GM21786 (cell line): ENCODE measurements around the gene TMEM132C.

Experiments
- ATAC-seq: cut with Tn5 transposase; IDR thresholded peaks from one replicate; pipeline ENCODE4 v1.9.1; 2021; ENCODE audit not compliant: unreplicated experiment

Gene TMEM132C

DNA sequence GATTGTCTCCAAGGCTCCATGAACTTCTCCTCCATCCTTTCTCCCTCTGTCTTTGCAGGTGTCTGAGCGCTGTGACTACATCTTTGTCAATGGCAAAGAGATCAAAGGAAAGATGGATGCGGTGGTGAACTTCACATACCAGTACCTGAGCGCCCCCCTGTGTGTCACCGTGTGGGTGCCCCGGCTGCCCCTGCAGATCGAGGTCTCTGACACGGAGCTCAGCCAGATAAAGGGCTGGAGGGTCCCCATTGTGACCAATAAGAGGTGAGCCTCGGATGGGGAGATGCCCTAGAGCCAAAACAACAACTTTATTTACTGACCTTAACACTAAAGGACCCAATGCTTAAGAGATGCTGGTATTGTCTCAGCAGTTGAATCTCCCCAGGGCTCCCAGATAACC lies 426.8 kb downstream of the TMEM132C start:
- no peak for ATAC-seq

DNA sequence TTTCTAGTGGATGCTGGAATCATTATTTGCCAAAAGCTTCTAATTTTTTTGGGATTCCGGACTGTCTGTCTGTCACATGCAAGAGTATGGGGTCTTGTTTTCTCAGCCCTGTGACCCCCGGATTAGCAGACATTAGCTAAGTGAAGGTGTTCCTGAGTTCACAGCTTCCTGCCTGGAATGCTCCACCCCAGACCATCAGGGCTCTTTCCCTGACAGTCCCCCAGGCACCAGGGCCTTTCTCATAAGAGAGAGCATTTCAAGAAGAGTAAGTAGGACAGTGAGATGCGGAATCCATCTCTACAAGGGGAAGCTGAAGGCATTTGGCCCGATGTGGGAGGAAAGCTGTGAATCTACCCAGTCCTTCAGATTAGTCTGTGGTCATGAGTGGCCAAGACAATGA lies 427.5 kb downstream of the TMEM132C start:
- ATAC-seq = no peak

- ATAC-seq = no peak
These were observed 428.7 kb downstream of the TMEM132C start for GRCh38 chr12:128695697-128696096.

- ATAC-seq = no peak
These were observed 431.5 kb downstream of the TMEM132C start for GRCh38 chr12:128698301-128698972.

DNA sequence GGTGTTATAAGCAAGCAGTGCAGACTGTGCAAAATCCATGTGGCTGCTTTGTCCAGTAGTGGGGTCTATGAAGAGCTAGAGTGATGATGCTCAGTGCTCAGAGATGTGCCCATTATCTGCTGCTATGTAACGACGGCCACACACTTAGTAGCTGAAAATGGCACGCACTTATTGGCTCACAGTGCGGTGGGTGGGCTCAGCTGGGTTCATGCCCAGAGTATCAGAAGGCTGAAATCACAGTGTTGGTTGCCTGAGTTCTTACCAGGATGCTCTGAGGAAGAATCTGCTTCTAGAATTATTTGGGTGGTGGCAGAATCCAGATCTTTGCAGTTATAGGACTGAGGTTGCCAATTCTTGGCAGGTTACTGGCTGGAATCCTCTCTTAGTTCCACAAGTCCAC lies 432.1 kb downstream of the TMEM132C start:
- no peak for ATAC-seq

- no peak for ATAC-seq
These were observed 435.4 kb downstream of the TMEM132C start for GRCh38 chr12:128702371-128702770.

DNA sequence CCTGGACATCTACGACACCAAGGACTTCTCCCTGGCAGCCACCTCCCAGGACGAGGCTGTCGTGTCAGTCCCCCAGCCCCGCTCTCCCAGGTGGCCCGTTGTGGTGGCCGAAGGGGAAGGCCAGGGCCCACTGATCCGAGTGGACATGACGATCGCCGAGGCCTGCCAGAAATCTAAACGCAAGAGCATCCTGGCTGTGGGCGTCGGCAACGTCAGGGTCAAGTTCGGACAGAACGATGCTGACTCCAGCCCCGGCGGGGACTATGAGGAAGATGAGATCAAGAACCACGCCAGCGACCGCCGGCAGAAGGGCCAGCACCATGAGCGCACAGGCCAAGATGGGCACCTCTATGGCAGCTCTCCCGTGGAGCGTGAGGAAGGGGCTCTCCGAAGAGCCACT lies 438.2 kb downstream of the TMEM132C start:
- no peak for ATAC-seq

GRCh38 chr12:128707488-128707887 lies 440.5 kb downstream of the TMEM132C start:
- no peak for ATAC-seq

DNA sequence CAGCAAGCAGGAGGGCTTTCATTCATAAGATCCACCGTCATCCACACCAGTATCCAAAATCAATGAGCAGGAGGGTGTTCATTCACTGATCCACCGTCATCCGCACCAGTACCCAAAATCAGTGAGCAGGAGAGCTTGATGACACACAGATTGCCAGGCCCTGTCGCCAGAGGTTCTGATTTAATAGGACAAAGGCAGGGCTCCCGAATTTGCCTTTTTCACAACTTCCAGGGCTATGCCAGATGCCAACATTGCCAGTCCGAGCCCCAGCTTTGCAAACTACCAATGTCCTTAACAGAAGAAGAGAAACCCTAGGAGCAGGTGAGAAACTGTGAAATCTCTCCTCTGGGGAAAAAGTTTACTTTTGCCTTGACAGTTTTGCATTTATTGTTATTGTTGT lies 441.8 kb downstream of the TMEM132C start:
- ATAC-seq = no peak

- no peak for ATAC-seq
These were observed 442.7 kb downstream of the TMEM132C start for GRCh38 chr12:128709660-128710059.

DNA sequence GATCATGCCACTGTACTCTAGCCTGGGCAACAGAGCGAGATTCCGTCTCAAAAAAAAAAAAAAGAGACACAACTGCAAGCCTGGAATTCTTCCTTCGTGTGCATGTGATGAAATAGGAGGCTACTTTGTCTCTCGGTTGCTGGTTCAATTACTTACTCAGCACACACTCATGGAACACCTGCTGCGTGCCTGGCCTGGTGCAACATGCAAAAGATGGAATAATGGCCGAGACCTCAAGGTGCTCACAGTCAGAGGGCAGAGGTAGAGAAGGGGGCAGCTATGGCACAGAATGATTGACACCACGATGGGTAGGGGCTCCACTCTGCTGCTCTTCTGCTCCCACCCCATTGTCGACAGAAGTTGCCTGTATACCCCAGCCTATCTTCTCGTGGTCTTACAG lies 444.5 kb downstream of the TMEM132C start:
- no peak for ATAC-seq

GRCh38 chr12:128712622-128713021 lies 445.7 kb downstream of the TMEM132C start:
- no peak for ATAC-seq

- no peak for ATAC-seq
These were observed 448.5 kb downstream of the TMEM132C start for GRCh38 chr12:128715485-128715884.

DNA sequence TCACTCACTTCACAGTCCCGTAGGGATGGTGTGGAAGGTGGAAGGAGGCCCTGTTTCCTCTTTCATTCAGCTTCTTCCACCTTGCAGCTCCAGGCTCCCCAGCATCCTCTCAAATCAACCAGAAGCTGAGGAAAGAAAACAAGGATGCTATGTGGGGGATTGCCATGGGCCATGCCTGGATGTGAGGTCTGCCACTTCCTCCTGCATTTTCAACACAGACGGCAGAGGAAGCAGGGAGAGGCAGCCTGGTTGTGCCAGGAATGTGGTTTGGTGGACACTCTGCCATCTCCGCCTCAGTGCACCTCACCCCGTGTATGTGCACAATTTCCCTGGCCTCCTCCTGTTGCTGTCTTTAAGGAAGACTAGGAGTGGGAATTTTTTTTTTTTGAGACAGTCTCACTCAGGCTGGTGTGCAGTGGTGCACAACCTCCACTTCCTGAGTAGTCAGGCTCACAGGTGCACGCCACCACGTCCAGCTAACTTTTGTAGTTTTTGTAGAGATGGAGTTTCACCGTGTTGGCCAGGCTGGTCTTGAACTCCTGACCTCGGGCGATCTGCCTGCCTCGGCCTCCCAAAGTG lies 457.6 kb downstream of the TMEM132C start:
- ATAC-seq = no peak

- ATAC-seq = no peak
These were observed 459.9 kb downstream of the TMEM132C start for GRCh38 chr12:128726886-128727285.

GRCh38 chr12:128727461-128727860 lies 460.5 kb downstream of the TMEM132C start:
- ATAC-seq = no peak

DNA sequence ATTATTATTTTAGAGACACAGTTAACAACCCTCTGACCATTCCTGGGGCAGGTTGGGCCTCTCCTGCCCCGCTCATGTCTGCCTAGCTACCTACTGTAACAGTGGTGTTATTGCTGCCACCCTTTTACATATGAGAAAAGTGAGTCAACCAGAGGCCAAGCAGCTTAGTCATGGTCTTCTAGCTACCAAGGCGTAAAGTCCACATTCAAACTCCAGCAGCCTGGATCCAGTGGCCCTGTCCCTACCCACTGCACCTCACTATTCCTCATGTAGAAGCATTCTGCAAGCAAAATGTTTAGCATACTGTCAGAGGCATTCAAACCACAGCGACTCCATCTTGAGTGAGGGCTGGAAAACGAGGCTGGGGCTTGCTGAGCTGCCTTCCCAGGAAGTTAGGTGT lies 461.0 kb downstream of the TMEM132C start:
- ATAC-seq = no peak

DNA sequence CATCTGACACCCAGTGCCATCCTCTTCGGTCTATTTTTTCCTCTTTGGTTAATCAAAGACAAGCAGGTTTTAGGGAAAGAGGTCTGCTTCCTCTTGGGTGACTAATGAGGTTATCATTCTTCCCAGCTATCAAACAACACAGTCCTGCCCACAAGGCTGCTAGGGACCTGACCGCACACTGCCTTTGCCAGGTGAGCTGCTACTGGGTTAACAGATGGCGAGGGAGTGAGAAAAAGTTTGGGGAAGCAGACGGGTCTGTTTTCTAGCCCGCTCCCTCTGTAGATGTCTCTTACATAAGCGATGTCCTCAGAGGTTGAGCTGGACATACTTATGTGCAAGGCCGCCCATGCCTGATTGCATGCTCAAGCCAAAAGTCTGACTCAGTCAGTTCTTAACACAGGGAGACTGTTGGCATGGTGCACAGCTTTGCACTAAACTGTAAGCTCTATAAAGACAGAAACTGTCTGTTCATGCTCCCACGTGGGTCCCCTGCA lies 462.7 kb downstream of the TMEM132C start:
- no peak for ATAC-seq

DNA sequence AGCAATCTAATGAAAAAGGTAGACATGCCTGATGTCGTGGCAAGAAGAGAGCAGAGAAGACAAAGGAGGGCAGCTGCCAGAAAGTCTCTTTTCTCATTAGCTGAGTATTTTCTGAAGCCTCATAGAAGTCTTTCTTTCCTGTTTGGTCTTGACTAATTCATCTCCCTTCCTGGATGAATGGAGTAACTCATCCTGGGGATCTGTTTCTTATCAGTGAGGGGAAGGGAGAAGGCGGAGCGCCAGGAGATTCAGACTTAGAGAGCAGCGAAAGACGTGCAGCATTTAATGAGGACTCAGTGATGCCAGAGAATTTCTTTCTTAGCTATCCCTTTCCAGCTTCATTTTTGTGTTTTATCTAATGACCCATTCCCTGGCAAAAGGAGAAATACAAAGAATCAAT lies 467.4 kb downstream of the TMEM132C start:
- ATAC-seq = no peak

DNA sequence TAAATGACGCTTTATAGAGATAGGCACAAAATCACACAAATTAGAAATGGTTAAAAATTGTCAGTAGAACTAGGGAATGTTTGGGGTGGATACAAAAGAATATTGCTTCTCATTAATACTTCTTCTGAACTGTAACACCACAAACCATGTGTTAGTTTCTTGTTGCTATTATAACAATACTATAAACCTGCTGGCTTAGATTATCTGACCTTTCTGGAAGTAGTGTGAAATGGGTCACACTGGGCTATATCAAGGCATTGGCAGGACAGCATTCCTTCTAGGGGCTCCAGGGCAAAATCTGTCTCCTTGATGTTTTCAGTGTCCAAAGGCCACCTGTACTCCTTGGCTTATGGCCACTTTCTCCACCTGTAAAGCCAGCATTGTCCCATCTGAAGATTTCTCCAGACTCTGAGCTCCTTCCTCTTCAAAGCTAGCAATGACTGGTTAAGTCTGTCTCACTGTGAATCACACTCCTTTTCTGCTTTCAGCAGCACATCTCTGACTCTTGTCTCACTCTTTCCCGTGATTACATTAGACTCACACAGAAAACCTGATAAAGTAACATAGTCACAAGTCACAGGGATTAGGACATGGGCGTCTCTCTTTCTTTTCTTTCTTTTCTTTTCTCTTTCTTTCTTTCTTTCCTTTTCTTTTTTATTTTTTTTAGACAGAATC lies 470.5 kb downstream of the TMEM132C start:
- no peak for ATAC-seq

DNA sequence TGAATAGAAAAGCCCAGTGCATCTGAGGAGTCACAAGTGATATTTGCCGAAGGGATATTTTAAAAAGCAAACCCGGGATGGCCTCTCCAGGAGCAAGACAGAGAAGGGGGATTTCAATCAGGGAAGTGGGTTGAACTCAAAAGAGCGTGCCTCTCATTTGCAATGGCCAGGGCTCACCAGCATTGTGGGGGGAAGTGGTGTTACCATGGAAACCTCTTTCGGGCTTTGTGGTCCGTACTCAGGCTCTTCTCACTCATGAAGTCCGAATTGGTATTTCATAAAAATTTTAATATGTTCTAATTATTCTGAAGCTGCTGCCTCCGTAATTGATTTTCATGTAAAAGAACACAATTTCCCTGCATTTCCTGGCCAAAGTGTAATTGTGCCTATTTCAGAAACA lies 476.9 kb downstream of the TMEM132C start:
- no peak for ATAC-seq
